Prostate gland (tissue), 2 donors: ENCODE measurements around the gene NPAS1. TPM values are rescaled to one million over a fixed set of nuclear protein-coding genes. Genes with fewer than 3 reads are reported as not detected.

Experiments
- DNase-seq: peaks from one replicate; pipeline ENCODE4 v3.0.0-alpha.2; 2019; ENCODE audit warnings: low spot score
- H3K27ac ChIP-seq, 2 donors: fragments of 200-600 bp; sonication (generic); 2 replicates each; pipeline ENCODE4 v1.5.1; 2017 to 2019
- H3K27me3 ChIP-seq: fragments of 200-600 bp; sonication (generic); replicated peaks from 2 replicates; pipeline ENCODE4 v1.5.1; 2019; ENCODE audit not compliant: insufficient read depth
- H3K36me3 ChIP-seq, 2 donors: fragments of 200-600 bp; sonication (generic); 1 replicate in 1 of 2; 2 replicates in 1 of 2; pipeline versions ENCODE4 v1.5.1 to v1.8.1; 2017 to 2019
- H3K4me1 ChIP-seq: fragments of 200-600 bp; sonication (generic); replicated peaks from 2 replicates; pipeline ENCODE4 v1.5.1; 2019
- H3K4me3 ChIP-seq, 2 donors: fragments of 200-600 bp; sonication (generic); 2 replicates each; pipeline ENCODE4 v1.5.1; 2017 to 2019
- H3K9me3 ChIP-seq: fragments of 200-600 bp; sonication (generic); 2 replicates; pipeline ENCODE4 v1.5.1; 2017
- CTCF ChIP-seq, 4 experiments: fragments of 200-600 bp in 2 of 4; fragments of 450-650 bp in 2 of 4; sonication (generic) in 2 of 4; IDR thresholded peaks; 1 replicate in 3 of 4; 2 replicates in 1 of 4; pipeline ENCODE4 v1.5.1; 2016 to 2019; ENCODE audit warnings: antibody characterized with exemption in 4 of 4, mild to moderate bottlenecking in 2 of 4, moderate library complexity in 2 of 4
- POLR2A ChIP-seq: fragments of 450-650 bp; IDR thresholded peaks from one replicate; pipeline ENCODE4 v1.6.1; 2016; ENCODE audit warnings: antibody characterized with exemption, mild to moderate bottlenecking
- POLR2AphosphoS5 ChIP-seq: sonication (generic); formaldehyde crosslinking; IDR thresholded peaks from one replicate; pipeline ENCODE4 v1.6.1; 2017; ENCODE audit warnings: antibody characterized with exemption
- WGBS: methylation state at CpG from one replicate; pipeline ENCODE4 v1.1.5; 2018; 5-methylcytosine and 5-hydroxymethylcytosine counted together
- intact Hi-C: fragments of 100-400 bp; cut with DNase I; formaldehyde crosslinking; loops from one replicate; pipeline ENCODE4 v1.14.2; 2022
- total RNA-seq, 2 donors: library from RNA; depleted of rRNA; stranded (reverse); fragments of >200 nt; gene quantifications; one replicate each; pipeline ENCODE4 v1.1.0, GENCODE V29; 2016

NPAS1 gene
- total RNA-seq, 2 donors from 2014 or later: 0.27 to 0.51 TPM

GRCh38 chr19:47013041-47013517 lies 6.6 kb upstream of the NPAS1 start:
- DNase-seq: peak; percentile 65
- WGBS: 11% methylated on average over 16 of the region's 16 CpGs
- Histone ChIP-seq H3K27me3 (no peaks in the 10 kb centered on the region), H3K36me3 (no peaks in the 10 kb centered on the region), H3K4me1 (no peaks in the 10 kb centered on the region), H3K9me3 (no peaks in the 10 kb centered on the region), H3K4me3 (no peak overlapping the region), H3K27ac (no peak overlapping the region)
- TF ChIP-seq POLR2AphosphoS5 (peak; percentile 70), POLR2A (no peak), CTCF (IDR thresholded peaks at IDR 0.05) (peak; percentile 94 to 97 (median 96))
- intact Hi-C loops: no loop called here

GRCh38 chr19:47018923-47019322 lies 714 bp upstream of the NPAS1 start:
- WGBS: 62% methylated on average over 13 of the region's 13 CpGs
- no peak overlapping the region for H3K27ac ChIP-seq
- no peaks in the 10 kb centered on the region for H3K9me3 ChIP-seq
- peaks cover 20% of the 10 kb centered on the region for H3K4me1 ChIP-seq
- DNase-seq: no peak
- TF ChIP-seq CTCF (IDR thresholded peaks at IDR 0.05): no peak
- no peak for TF ChIP-seq POLR2A
- TF ChIP-seq POLR2AphosphoS5: no peak
- H3K36me3 ChIP-seq: no peaks in the 10 kb centered on the region
- H3K27me3 ChIP-seq: peaks cover 22% of the 10 kb centered on the region
- H3K4me3 ChIP-seq: no peak overlapping the region
- intact Hi-C loops: no loop called here

- peaks cover 20% of the 10 kb centered on the region for H3K4me1 ChIP-seq
- 2% methylated on average over 24 of the region's 62 CpGs for WGBS
- H3K9me3 ChIP-seq: no peaks in the 10 kb centered on the region
- no peak for TF ChIP-seq POLR2AphosphoS5
- no peak for TF ChIP-seq POLR2A
- TF ChIP-seq CTCF (IDR thresholded peaks at IDR 0.05): no peak
- intact Hi-C loops: no loop called here
- DNase-seq: no peak
- no peak overlapping the region for H3K27ac ChIP-seq
- H3K4me3 ChIP-seq: peak overlapping the region in 1 of 2 donors; percentile 19
- peaks cover 22% of the 10 kb centered on the region for H3K27me3 ChIP-seq
- H3K36me3 ChIP-seq: no peaks in the 10 kb centered on the region
Observed at GRCh38 chr19:47020132-47020805, 632 bp downstream of the NPAS1 start.

- peak overlapping the region in 1 of 2 donors; percentile 5 for H3K4me3 ChIP-seq
- no peak for TF ChIP-seq CTCF (IDR thresholded peaks at IDR 0.05)
- no peak for TF ChIP-seq POLR2AphosphoS5
- TF ChIP-seq POLR2A: no peak
- DNase-seq: no peak
- no peak overlapping the region for H3K27ac ChIP-seq
- H3K27me3 ChIP-seq: peaks cover 22% of the 10 kb centered on the region
- WGBS: under 1% methylated on average over 36 of the region's 37 CpGs
- intact Hi-C loops: no loop called here
- no peaks in the 10 kb centered on the region for H3K36me3 ChIP-seq
- no peaks in the 10 kb centered on the region for H3K9me3 ChIP-seq
- peaks cover 20% of the 10 kb centered on the region for H3K4me1 ChIP-seq
Observed at GRCh38 chr19:47020992-47021496, 1.4 kb downstream of the NPAS1 start.
